ENCODE results near the gene FXYD6. TPM values are rescaled to one million over a fixed set of nuclear protein-coding genes. Genes with fewer than 3 reads are reported as not detected.

Gene FXYD6
- total RNA-seq, 1 experiment from 2014 or later, result 0.54 TPM

GRCh38 chr11:117831661-117832415 is 44.6 kb downstream of the FXYD6 start:
- no peaks in the 10 kb centered on the region for H3K36me3 ChIP-seq (ENCODE audit: control insufficient read depth, insufficient read depth, low read length)
- no TSS peak for BruUV-seq (replicated peaks)
- ChIA-PET POLR2A (no interaction called here), CTCF (no interaction called here)
- TF ChIP-seq CTCF (IDR thresholded peaks at IDR 0.05) (no peak), TCF7L2 (IDR thresholded peaks at IDR 0.05; ENCODE audit: low read depth, low read length) (no peak), SIN3A (IDR thresholded peaks at IDR 0.05; ENCODE audit: borderline replicate concordance, insufficient read depth, low read depth, low read length) (no peak), POLR2AphosphoS5 (IDR thresholded peaks at IDR 0.05; ENCODE audit: low read depth, low read length) (no peak), REST (IDR thresholded peaks at IDR 0.05; ENCODE audit: insufficient read depth in 1 of 2, low read depth in 2 of 2, low read length in 1 of 2) (no peak)
- in situ Hi-C loops (cut with HindIII; ENCODE audit: low pct_unique_long_range_greater_than_20kb, low sequenced_read_pairs) (no loop called here), intact Hi-C loops (cut with micrococcal nuclease; ENCODE audit: unreplicated experiment) (no loop called here)
- H3K4me1 ChIP-seq (ENCODE audit: control insufficient read depth, insufficient read depth, low read length), result no peaks in the 10 kb centered on the region
- ATAC-seq (no peak), DNase-seq (ENCODE audit: low read depth, low spot score) (no peak)
- H3K9me3 ChIP-seq (ENCODE audit: control insufficient read depth, insufficient read depth, low read depth, low read length), result no peaks in the 10 kb centered on the region
- no peak overlapping the region for H3K4me3 ChIP-seq (ENCODE audit: low read depth in 2 of 2, low read length in 2 of 2)
- H3K27me3 ChIP-seq (ENCODE audit: control insufficient read depth, insufficient read depth, low read length), result peaks cover 3% of the 10 kb centered on the region
- H3K27ac ChIP-seq (ENCODE audit: low read length), result no peak overlapping the region

- Histone ChIP-seq H3K36me3 (ENCODE audit: control insufficient read depth, insufficient read depth, low read length) (no peaks in the 10 kb centered on the region), H3K4me3 (ENCODE audit: low read depth in 2 of 2, low read length in 2 of 2) (no peak overlapping the region), H3K9me3 (ENCODE audit: control insufficient read depth, insufficient read depth, low read depth, low read length) (no peaks in the 10 kb centered on the region), H3K27ac (ENCODE audit: low read length) (no peak overlapping the region), H3K27me3 (ENCODE audit: control insufficient read depth, insufficient read depth, low read length) (peaks cover 7% of the 10 kb centered on the region), H3K4me1 (ENCODE audit: control insufficient read depth, insufficient read depth, low read length) (no peaks in the 10 kb centered on the region)
- ATAC-seq, result no peak
- TF ChIP-seq SIN3A (IDR thresholded peaks at IDR 0.05; ENCODE audit: borderline replicate concordance, insufficient read depth, low read depth, low read length) (no peak), CTCF (IDR thresholded peaks at IDR 0.05) (no peak), TCF7L2 (IDR thresholded peaks at IDR 0.05; ENCODE audit: low read depth, low read length) (no peak), REST (IDR thresholded peaks at IDR 0.05; ENCODE audit: insufficient read depth in 1 of 2, low read depth in 2 of 2, low read length in 1 of 2) (no peak), POLR2AphosphoS5 (IDR thresholded peaks at IDR 0.05; ENCODE audit: low read depth, low read length) (no peak)
- no TSS peak for BruUV-seq (replicated peaks)
- no peak for DNase-seq (ENCODE audit: low read depth, low spot score)
- in situ Hi-C loops (cut with HindIII; ENCODE audit: low pct_unique_long_range_greater_than_20kb, low sequenced_read_pairs) (no loop called here), intact Hi-C loops (cut with micrococcal nuclease; ENCODE audit: unreplicated experiment) (no loop called here)
- ChIA-PET POLR2A (no interaction called here), CTCF (no interaction called here)
Observed at GRCh38 chr11:117830674-117831351, 45.6 kb downstream of the FXYD6 start.

Measured in Panc1 (cell line).